GM12878 (cell line): ENCODE data around the gene CANT1. TPM values are rescaled to one million over a fixed set of nuclear protein-coding genes. Genes with fewer than 3 reads are reported as not detected.

Experiments
- BCLAF1 ChIP-seq: fragments of 450-650 bp; IDR thresholded peaks from 2 replicates; pipeline ENCODE4 v1.6.1; 2017; ENCODE audit warnings: antibody characterized with exemption, mild to moderate bottlenecking, moderate library complexity
- KLF5 ChIP-seq: fragments of 450-650 bp; IDR thresholded peaks from 2 replicates; pipeline ENCODE4 v1.6.1; 2014; ENCODE audit warnings: mild to moderate bottlenecking; ENCODE audit not compliant: partially characterized antibody
- MEF2A ChIP-seq: IDR thresholded peaks from 2 replicates; pipeline ENCODE4 v1.6.1; 2011; ENCODE audit warnings: low read depth, mild to moderate bottlenecking, low read length, moderate library complexity; ENCODE audit not compliant: insufficient read depth
- MLLT1 ChIP-seq: fragments of 450-650 bp; IDR thresholded peaks from 2 replicates; pipeline ENCODE4 v1.6.1; 2016; ENCODE audit warnings: mild to moderate bottlenecking
- SUPT20H ChIP-seq: IDR thresholded peaks from 2 replicates; pipeline ENCODE4 v1.6.1; 2011; ENCODE audit warnings: low read depth, mild to moderate bottlenecking, low read length, moderate library complexity, borderline replicate concordance; ENCODE audit not compliant: control insufficient read depth
- ZNF592 ChIP-seq: fragments of 450-650 bp; IDR thresholded peaks from 2 replicates; pipeline ENCODE4 v1.6.1; 2017; ENCODE audit warnings: mild to moderate bottlenecking, moderate library complexity
- ZNF622 ChIP-seq: fragments of 450-650 bp; IDR thresholded peaks from 2 replicates; pipeline ENCODE4 v1.6.1; 2017; ENCODE audit warnings: mild to moderate bottlenecking, inconsistent platforms
- polyA plus RNA-seq, 11 experiments: library from polyadenylated mRNA; depleted of rRNA in 4 of 11; unstranded in 6 of 11; stranded (reverse) in 5 of 11; fragments of >200 nt; fragmentation: Nextera tagmentation in 4 of 11; fragmentation: Illumina TruSeq in 1 of 11; extraction: Ambion mirVana in 4 of 11; extraction: Trizol in 1 of 11; gene quantifications; 1 replicate in 1 of 11; 2 replicates in 10 of 11; pipeline versions ENCODE4 v1.2.1 to v1.2.3, GENCODE V29; 2011 to 2016; ENCODE audit warnings: inconsistent platforms in 2 of 11, missing spikeins in 2 of 11, low read depth in 1 of 11
- total RNA-seq, 4 experiments: library from RNA; depleted of rRNA in 3 of 4; stranded (reverse); fragments of >200 nt in 3 of 4; fragmentation: Illumina TruSeq in 1 of 4; extraction: Trizol in 1 of 4; gene quantifications; 2 replicates each; pipeline versions ENCODE4 v1.2.1 to v1.2.3, GENCODE V29; 2013 to 2021

CANT1 gene
- total and polyA plus RNA-seq, 10 of the 15 experiments (the other 5 are each of a cell fraction or from before 2014, with no cell fraction given): 2.2 to 59.2 (median 20.2) TPM

GRCh38 chr17:79020631-79021301, 11.2 kb upstream of the CANT1 start (continued):
- TF ChIP-seq BCLAF1: no peak
- TF ChIP-seq MLLT1: no peak
- no peak for TF ChIP-seq KLF5
- no peak for TF ChIP-seq MEF2A
- TF ChIP-seq SUPT20H: no peak
- no peak for TF ChIP-seq ZNF592
- TF ChIP-seq ZNF622: no peak
